SK-N-SH treated with all-trans-retinoic acid at 6 μM for 48 hours (cell line): Measurements from ENCODE around the gene MALRD1.

ENCODE experiments used
- ATAC-seq: fragments of 200-7000 bp; cut with Tn5 transposase; 3 replicates; pipeline ENCODE4 v1.9.1; 2020; ENCODE audit warnings: mild to moderate bottlenecking, moderate library complexity
- ARNTL ChIP-seq: fragments of 450-650 bp; formaldehyde crosslinking; IDR thresholded peaks from 2 replicates; pipeline ENCODE4 v1.5.0; 2020; ENCODE audit warnings: low read depth, mild to moderate bottlenecking, moderate library complexity, borderline replicate concordance
- BACH2 ChIP-seq: fragments of 250-450 bp; sonication (Bioruptor Pico); IDR thresholded peaks from 2 replicates; pipeline ENCODE4 v1.9.0; 2021; ENCODE audit warnings: mild to moderate bottlenecking, borderline replicate concordance
- CREB5 ChIP-seq: fragments of 250-450 bp; sonication (Bioruptor Pico); IDR thresholded peaks from 2 replicates; pipeline ENCODE4 v1.5.1; 2020; ENCODE audit warnings: low read depth, mild to moderate bottlenecking, moderate library complexity
- CSDC2 ChIP-seq: fragments of 250-450 bp; sonication (Bioruptor Pico); IDR thresholded peaks from 2 replicates; pipeline ENCODE4 v1.5.0; 2020; ENCODE audit warnings: mild to moderate bottlenecking, moderate library complexity
- CSRNP3 ChIP-seq: fragments of 250-450 bp; sonication (Bioruptor Pico); IDR thresholded peaks from 2 replicates; pipeline ENCODE4 v1.5.1; 2021; ENCODE audit warnings: mild to moderate bottlenecking, moderate library complexity
- ESRRG ChIP-seq: fragments of 250-450 bp; sonication (Bioruptor Pico); IDR thresholded peaks from 2 replicates; pipeline ENCODE4 v1.6.1; 2021; ENCODE audit warnings: mild to moderate bottlenecking
- GLIS3 ChIP-seq: fragments of 250-450 bp; sonication (Bioruptor Pico); IDR thresholded peaks from 2 replicates; pipeline ENCODE4 v1.5.0; 2020; ENCODE audit warnings: mild to moderate bottlenecking, moderate library complexity
- ISL1 ChIP-seq: fragments of 250-450 bp; sonication (Bioruptor Pico); IDR thresholded peaks from 2 replicates; pipeline ENCODE4 v2.1.2; 2022; ENCODE audit warnings: mild to moderate bottlenecking, moderate library complexity
- OSR1 ChIP-seq: fragments of 250-450 bp; sonication (Bioruptor Pico); IDR thresholded peaks from 2 replicates; pipeline ENCODE4 v1.8.0; 2022; ENCODE audit warnings: moderate library complexity, mild to moderate bottlenecking, inconsistent platforms
- POU6F1 ChIP-seq: fragments of 250-450 bp; sonication (Bioruptor Pico); IDR thresholded peaks from 2 replicates; pipeline ENCODE4 v1.8.0; 2021; ENCODE audit warnings: low read depth, mild to moderate bottlenecking, moderate library complexity, borderline replicate concordance
- PPARA ChIP-seq: fragments of 250-450 bp; sonication (Bioruptor Pico); IDR thresholded peaks from 2 replicates; pipeline ENCODE4 v1.5.0; 2020; ENCODE audit warnings: mild to moderate bottlenecking, borderline replicate concordance
- RARB ChIP-seq: fragments of 250-450 bp; sonication (Bioruptor Pico); IDR thresholded peaks from 2 replicates; pipeline ENCODE4 v1.8.0; 2021; ENCODE audit warnings: mild to moderate bottlenecking, moderate library complexity
- TOX ChIP-seq: fragments of 250-450 bp; sonication (Bioruptor Pico); IDR thresholded peaks from 2 replicates; pipeline ENCODE4 v1.8.0; 2021; ENCODE audit warnings: mild to moderate bottlenecking, moderate library complexity, borderline replicate concordance
- TSHZ2 ChIP-seq: fragments of 250-450 bp; sonication (Bioruptor Pico); IDR thresholded peaks from 2 replicates; pipeline ENCODE4 v1.5.0; 2020; ENCODE audit warnings: mild to moderate bottlenecking, moderate library complexity
- ZFP3 ChIP-seq: fragments of 250-450 bp; sonication (Bioruptor Pico); IDR thresholded peaks from 2 replicates; pipeline ENCODE4 v1.5.0; 2020; ENCODE audit warnings: mild to moderate bottlenecking, moderate library complexity
- ZNF565 ChIP-seq: fragments of 450-650 bp; formaldehyde crosslinking; conservative IDR thresholded peaks from 2 replicates; pipeline ENCODE4 v1.5.0; 2020; ENCODE audit warnings: low read depth, mild to moderate bottlenecking, moderate library complexity
- ZNF70 ChIP-seq: fragments of 450-650 bp; formaldehyde crosslinking; IDR thresholded peaks from 2 replicates; pipeline ENCODE4 v1.5.0; 2020; ENCODE audit warnings: mild to moderate bottlenecking, moderate library complexity

MALRD1 gene

GRCh38 chr10:19689231-19689630, 640.6 kb downstream of the MALRD1 start:
- no peak for TF ChIP-seq POU6F1
- no peak for TF ChIP-seq ARNTL (CRISPR knock-in tag)
- TF ChIP-seq ZNF70, result no peak
- TF ChIP-seq PPARA (CRISPR knock-in tag), result no peak
- no peak for TF ChIP-seq ESRRG (CRISPR knock-in tag)
- TF ChIP-seq ISL1 (CRISPR knock-in tag), result no peak
- no peak for TF ChIP-seq GLIS3 (CRISPR knock-in tag)
- TF ChIP-seq, all 23 proteins: peak for 0
- no peak for ATAC-seq

- no peak for TF ChIP-seq ZNF70
- no peak for TF ChIP-seq CSRNP3 (CRISPR knock-in tag)
- TF ChIP-seq, all 23 proteins: peak for 0
- no peak for ATAC-seq
Measured at GRCh38 chr10:19699299-19699698, 650.7 kb downstream of the MALRD1 start.

GRCh38 chr10:19701427-19702052, 652.9 kb downstream of the MALRD1 start:
- no peak for ATAC-seq

GRCh38 chr10:19702215-19702614, 653.6 kb downstream of the MALRD1 start:
- TF ChIP-seq TOX (CRISPR knock-in tag), result 0 out of 2 replicates have a peak, but pooled peaks have one; percentile 10
- TF ChIP-seq OSR1 (CRISPR knock-in tag), result no peak
- TF ChIP-seq POU6F1, result no peak
- no peak for TF ChIP-seq RARB (CRISPR knock-in tag)
- peak; percentile 22; the same call in 1 of the 2 replicates for TF ChIP-seq ISL1 (CRISPR knock-in tag)
- no peak for TF ChIP-seq CSDC2 (CRISPR knock-in tag)
- no peak for TF ChIP-seq ZNF70
- no peak for TF ChIP-seq ZNF565
- no peak for TF ChIP-seq TSHZ2
- TF ChIP-seq CREB5 (CRISPR knock-in tag), result 0 out of 2 replicates have a peak, but pooled peaks have one; percentile 32
- TF ChIP-seq CSRNP3 (CRISPR knock-in tag), result no peak
- TF ChIP-seq ZFP3 (CRISPR knock-in tag), result no peak
- TF ChIP-seq BACH2, result no peak
- ATAC-seq, result peak; percentile 97

More at GRCh38 chr10:19701427-19702052, 652.9 kb downstream of the MALRD1 start:
- no peak for TF ChIP-seq BACH2
- TF ChIP-seq RARB (CRISPR knock-in tag), result no peak
- no peak for TF ChIP-seq CSDC2 (CRISPR knock-in tag)
- no peak for TF ChIP-seq TOX (CRISPR knock-in tag)
- no peak for TF ChIP-seq ZFP3 (CRISPR knock-in tag)
